ENCODE results near the gene MKI67.

- TF ChIP-seq POLR2AphosphoS5 (IDR thresholded peaks at IDR 0.05; ENCODE audit: borderline replicate concordance, low read depth, low read length) (no peak), EZH2 (IDR thresholded peaks at IDR 0.05) (no peak)
Measured at GRCh38 chr10:128124813-128125403, 1.3 kb downstream of the MKI67 start.
